H1 (cell line): ENCODE results near the gene DMPK. TPM values are rescaled to one million over a fixed set of nuclear protein-coding genes. Genes with fewer than 3 reads are reported as not detected.

ENCODE experiments used
- CTCF ChIA-PET: fragments of 300-600 bp; sonication (Branson Sonifier 250); formaldehyde crosslinking; loops from one replicate; lab custom pipeline; 2021; ENCODE audit not compliant: partially characterized antibody; lab: Charles Lee
- POLR2A ChIA-PET: fragments of 300-600 bp; sonication (Branson Sonifier 250); formaldehyde crosslinking; loops from one replicate; lab custom pipeline; 2021; ENCODE audit warnings: inconsistent platforms; ENCODE audit not compliant: partially characterized antibody; lab: Charles Lee
- DNase-seq, 2 experiments: peaks; one replicate each; pipeline versions ENCODE4 v3.0.0 to v3.0.0-alpha.2; 2010 to 2022; ENCODE audit warnings: low spot score in 2 of 2, low read depth in 1 of 2, mixed read lengths in 1 of 2
- FAIRE-seq: peaks from 2 replicates; lab custom pipeline; 2011; peaks lifted over from hg19 to GRCh38; lab: Jason Lieb, UNC
- H2AFZ ChIP-seq: 2 replicates; pipeline ENCODE4 v1.8.1; 2012; ENCODE audit warnings: low read length, inconsistent platforms
- H2AK5ac ChIP-seq: 2 replicates; pipeline ENCODE4 v1.6.1; 2013; ENCODE audit warnings: low read depth, low read length
- H2BK120ac ChIP-seq: replicated peaks from 2 replicates; pipeline ENCODE3; 2013; ENCODE audit warnings: low read depth, low read length, inconsistent platforms
- H2BK12ac ChIP-seq: 2 replicates; pipeline ENCODE4 v1.6.1; 2013; ENCODE audit warnings: low read depth, low read length
- H2BK15ac ChIP-seq: 2 replicates; pipeline ENCODE4 v1.6.1; 2013; ENCODE audit warnings: low read length
- H2BK20ac ChIP-seq: 2 replicates; pipeline ENCODE4 v1.6.1; 2013; ENCODE audit warnings: low read length
- H2BK5ac ChIP-seq: 2 replicates; pipeline ENCODE4 v1.6.1; 2013; ENCODE audit warnings: low read depth, low read length
- H3K14ac ChIP-seq: 2 replicates; pipeline ENCODE4 v1.6.1; 2013; ENCODE audit warnings: inconsistent platforms; ENCODE audit not compliant: insufficient read length
- H3K18ac ChIP-seq: 2 replicates; pipeline ENCODE4 v1.6.1; 2013; ENCODE audit warnings: low read length; ENCODE audit errors: extremely low read depth
- H3K23ac ChIP-seq: 2 replicates; pipeline ENCODE4 v1.6.1; 2013; ENCODE audit warnings: inconsistent platforms; ENCODE audit not compliant: insufficient read length
- H3K23me2 ChIP-seq: 2 replicates; pipeline ENCODE4 v1.6.1; 2013; ENCODE audit warnings: low read depth, low read length
- H3K27ac ChIP-seq: 2 replicates; pipeline ENCODE4 v1.6.1; 2011; ENCODE audit warnings: low read depth, low read length, inconsistent platforms
- H3K27me3 ChIP-seq, 4 experiments: replicated peaks in 1 of 4; 1 replicate in 1 of 4; 2 replicates in 3 of 4; pipeline versions ENCODE4 v1.6.1 to v1.8.1; 2011 to 2013; ENCODE audit warnings: low read length in 3 of 4, mild to moderate bottlenecking in 3 of 4, inconsistent platforms in 2 of 4, mixed read lengths in 2 of 4, moderate library complexity in 1 of 4; ENCODE audit not compliant: control insufficient read depth in 3 of 4, insufficient read depth in 3 of 4; ENCODE audit errors: extremely low read depth in 1 of 4
- H3K36me3 ChIP-seq, 4 experiments: 2 replicates each; pipeline versions ENCODE4 v1.6.1 to v1.8.1; 2011 to 2013; ENCODE audit warnings: mild to moderate bottlenecking in 4 of 4, low read length in 3 of 4, moderate library complexity in 2 of 4, control low read depth in 1 of 4, inconsistent platforms in 1 of 4; ENCODE audit not compliant: insufficient read depth in 4 of 4, control insufficient read depth in 2 of 4
- H3K4ac ChIP-seq: replicated peaks from 2 replicates; pipeline ENCODE3; 2013; ENCODE audit warnings: low read length, low read depth, mixed read lengths, inconsistent platforms; ENCODE audit not compliant: insufficient read length
- H3K4me1 ChIP-seq, 4 experiments: replicated peaks in 1 of 4; 1 replicate in 1 of 4; 2 replicates in 3 of 4; pipeline versions ENCODE4 v1.6.1 to v1.8.1; 2011 to 2013; ENCODE audit warnings: low read length in 3 of 4, inconsistent platforms in 2 of 4, mixed read lengths in 1 of 4; ENCODE audit not compliant: insufficient read depth in 4 of 4, control insufficient read depth in 3 of 4
- H3K4me2 ChIP-seq, 2 experiments: 2 replicates each; pipeline versions ENCODE4 v1.6.1 to v1.8.1; 2011 to 2013; ENCODE audit warnings: low read depth in 2 of 2, low read length in 2 of 2, control low read depth in 1 of 2, inconsistent platforms in 1 of 2, mild to moderate bottlenecking in 1 of 2; ENCODE audit not compliant: insufficient read depth in 1 of 2
- H3K4me3 ChIP-seq, 4 experiments: fragments of 200-600, 300-600 bp in 1 of 4; sonication (generic), shearing (Covaris generic), sonication (Bioruptor Twin) in 1 of 4; 2 replicates each; pipeline versions ENCODE4 v1.5.1 to v1.8.1; 2011 to 2016; ENCODE audit warnings: low read length in 4 of 4, low read depth in 3 of 4, control low read depth in 2 of 4, inconsistent platforms in 2 of 4, mild to moderate bottlenecking in 2 of 4, mixed read lengths in 1 of 4, moderate library complexity in 1 of 4; ENCODE audit not compliant: insufficient read depth in 2 of 4; ENCODE audit errors: extremely low read depth in 1 of 4
- H3K56ac ChIP-seq: replicated peaks from 2 replicates; pipeline ENCODE3; 2013; ENCODE audit warnings: low read depth, mild to moderate bottlenecking, mixed read lengths, low read length, inconsistent platforms; ENCODE audit not compliant: insufficient read length
- H3K79me1 ChIP-seq: 2 replicates; pipeline ENCODE4 v1.6.1; 2013; ENCODE audit warnings: low read depth, low read length, control low read depth
- H3K79me2 ChIP-seq, 2 experiments: 2 replicates each; pipeline versions ENCODE4 v1.6.1 to v1.8.1; 2012 to 2013; ENCODE audit warnings: low read length in 2 of 2, mild to moderate bottlenecking in 2 of 2, inconsistent platforms in 1 of 2; ENCODE audit not compliant: insufficient read depth in 2 of 2, control insufficient read depth in 1 of 2
- H3K9ac ChIP-seq, 4 experiments: replicated peaks in 1 of 4; 1 replicate in 1 of 4; 2 replicates in 3 of 4; pipeline versions ENCODE4 v1.6.1 to v1.8.1; 2011 to 2013; ENCODE audit warnings: low read depth in 3 of 4, low read length in 3 of 4, control low read depth in 2 of 4, mild to moderate bottlenecking in 2 of 4, moderate library complexity in 2 of 4, inconsistent platforms in 1 of 4; ENCODE audit errors: extremely low read depth in 1 of 4
- H3K9me3 ChIP-seq, 2 experiments: 2 replicates each; pipeline versions ENCODE4 v1.6.1 to v1.8.1; 2012 to 2013; ENCODE audit warnings: mild to moderate bottlenecking in 2 of 2, moderate library complexity in 2 of 2, control low read depth in 1 of 2, inconsistent platforms in 1 of 2, low read depth in 1 of 2, low read length in 1 of 2, mixed read lengths in 1 of 2; ENCODE audit not compliant: insufficient read depth in 2 of 2
- H4K20me1 ChIP-seq, 2 experiments: replicated peaks in 1 of 2; 2 replicates each; pipeline versions ENCODE3 to v1.8.1; 2011 to 2013; ENCODE audit warnings: inconsistent platforms in 2 of 2, low read length in 2 of 2, mild to moderate bottlenecking in 1 of 2; ENCODE audit not compliant: insufficient read depth in 2 of 2, control insufficient read depth in 1 of 2
- H4K5ac ChIP-seq: 2 replicates; pipeline ENCODE4 v1.6.1; 2013; ENCODE audit warnings: low read length, low read depth, mixed read lengths, inconsistent platforms; ENCODE audit not compliant: insufficient read length
- H4K8ac ChIP-seq: 2 replicates; pipeline ENCODE4 v1.8.0; 2013; ENCODE audit warnings: mild to moderate bottlenecking, moderate library complexity, low read length, inconsistent platforms; ENCODE audit not compliant: insufficient read depth; ENCODE audit errors: extremely low read depth
- H4K91ac ChIP-seq: replicated peaks from 2 replicates; pipeline ENCODE3; 2013; ENCODE audit warnings: low read length, mixed read lengths, inconsistent platforms; ENCODE audit not compliant: insufficient read length
- BACH1 ChIP-seq: IDR thresholded peaks from 2 replicates; pipeline ENCODE4 v1.6.1; 2012; ENCODE audit warnings: low read length, improper control_type of control experiment
- BCL11A ChIP-seq, 2 experiments: IDR thresholded peaks; one replicate each; pipeline ENCODE4 v1.6.1; 2011; ENCODE audit warnings: low read depth in 2 of 2, low read length in 2 of 2, mild to moderate bottlenecking in 2 of 2
- RFX5 ChIP-seq: IDR thresholded peaks from 2 replicates; pipeline ENCODE4 v1.6.1; 2011; ENCODE audit warnings: low read depth, low read length, improper control_type of control experiment, borderline replicate concordance
- TAF1 ChIP-seq: IDR thresholded peaks from 2 replicates; pipeline ENCODE4 v1.6.1; 2011; ENCODE audit warnings: mild to moderate bottlenecking, low read depth, low read length
- WGBS, 2 experiments: shearing (Covaris generic) in 1 of 2; methylation state at CpG; one replicate each; pipeline versions ENCODE4 v1.1.6 to v1.1.7; 2013 to 2015; ENCODE audit warnings: low lambda C conversion rate in 2 of 2, mixed read lengths in 2 of 2, inconsistent platforms in 1 of 2, low coverage in 1 of 2, missing lambda C conversion rate in 1 of 2; ENCODE audit not compliant: insufficient replicate concordance in 2 of 2, insufficient coverage in 1 of 2, insufficient read length in 1 of 2; ENCODE audit errors: extremely low coverage in 1 of 2, missing lambda C conversion rate in 1 of 2; 5-methylcytosine and 5-hydroxymethylcytosine counted together
- polyA plus RNA-seq, 7 experiments: library from polyadenylated mRNA; depleted of rRNA in 3 of 7; stranded (reverse) in 5 of 7; unstranded in 2 of 7; fragments of >200 nt in 5 of 7; fragments of 200-250 nt in 2 of 7; gene quantifications; 1 replicate in 5 of 7; 2 replicates in 1 of 7; 4 replicates in 1 of 7; pipeline versions ENCODE4 v1.2.1 to v1.2.3, GENCODE V29; 2011 to 2013; ENCODE audit warnings: missing spikeins in 2 of 7, mixed read lengths in 2 of 7
- total RNA-seq: library from RNA; stranded (reverse); fragmentation: NEBNext Ultra II Directional; extraction: Animal tissue kit (Norgen Biotek cat#: 25700); gene quantifications from 2 replicates; pipeline ENCODE4 v1.2.1, GENCODE V29; 2021
- TF ChIP-seq, protein P1 (sequence below): IDR thresholded peaks from 2 replicates; pipeline ENCODE4 v1.6.1; 2012; ENCODE audit warnings: low read length, inconsistent platforms

Gene DMPK
- total and polyA plus RNA-seq, 2 of the 8 experiments (the other 6 are each of a cell fraction or from before 2014, with no cell fraction given): 13.7 to 27.4 TPM

DNA sequence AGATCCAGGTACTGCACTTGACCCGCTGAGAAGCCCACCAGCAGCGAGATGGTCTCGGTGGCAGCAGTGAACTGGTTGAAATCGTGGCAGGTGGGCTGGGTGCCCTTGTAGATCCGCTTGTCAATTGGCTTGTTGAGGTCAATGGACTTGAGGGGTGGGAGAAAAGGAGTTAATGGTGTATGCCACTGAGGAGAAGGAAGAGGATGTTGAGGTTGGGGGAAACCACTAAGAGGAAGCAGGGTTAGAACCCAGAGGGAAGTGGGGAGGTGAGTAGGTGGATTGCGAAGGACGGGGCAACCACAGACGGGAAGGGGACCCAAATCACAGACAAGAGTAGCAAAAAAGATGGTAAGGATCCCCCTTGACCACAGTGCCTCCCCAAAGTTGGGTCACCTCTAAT is 8.7 kb upstream of the DMPK start:
- Histone ChIP-seq H2BK12ac (no peak overlapping the region), H3K14ac (no peak overlapping the region), H3K4me2 (peak overlapping the region in 1 of 2 experiments; percentile 95; a peak in 1 of 4 replicates), H4K91ac (no peak overlapping the region), H3K4me1 (peaks cover 0 to 6% (median 4%) of the 10 kb centered on the region in 4 experiments; a peak in 3 of 7 replicates), H2BK20ac (no peak overlapping the region), H3K9me3 (no peaks in the 10 kb centered on the region), H4K8ac (no peak overlapping the region), H3K27me3 (no peaks in the 10 kb centered on the region), H3K18ac (no peak overlapping the region), H3K23me2 (peaks cover 4% of the 10 kb centered on the region; the same call in 1 of the 2 replicates), H3K27ac (no peak overlapping the region), H2AFZ (no peak overlapping the region), H2BK15ac (no peak overlapping the region), H2AK5ac (no peak overlapping the region), H3K4ac (no peak overlapping the region), H3K56ac (no peak overlapping the region), H3K23ac (no peak overlapping the region), H4K20me1 (peaks cover 0 to 15% of the 10 kb centered on the region in 2 experiments), H2BK5ac (no peak overlapping the region), H3K79me2 (peaks cover 0 to 12% of the 10 kb centered on the region in 2 experiments; a peak in 2 of 4 replicates), H4K5ac (no peak overlapping the region), H3K4me3 (no peak overlapping the region; a peak in 1 of 8 replicates), H3K79me1 (peaks cover 10% of the 10 kb centered on the region), H3K36me3 (peaks cover 4 to 24% (median 17%) of the 10 kb centered on the region in 4 experiments; a peak in 6 of 8 replicates), H3K9ac (no peak overlapping the region), H2BK120ac (no peak overlapping the region)
- 91% methylated on average over 8 of the region's 8 CpGs; no CpG with 5 or more reads in 1 of the 2 experiments for WGBS, 2 experiments
- no peak for FAIRE-seq
- POLR2A ChIA-PET: interaction anchor here (0.7 to 4.3 kb wide), 11 partner anchors 9 to 26 kb away, joined by 3 to 39 read pairs (median 6); partner anchors contain the start of genes DMPK and SIX5
- CTCF ChIA-PET: interaction anchor here (0.9 to 2.1 kb wide), 6 partner anchors 8 to 15 kb away, joined by 3 to 7 read pairs (median 4); partner anchors contain the start of gene DMPK
- TF ChIP-seq BACH1 (no peak), BCL11A (IDR thresholded peaks at IDR 0.05; ENCODE audit: low read depth in 2 of 2, low read length in 2 of 2) (no peak), TAF1 (no peak), RFX5 (no peak)
- TF ChIP-seq, protein P1, sequence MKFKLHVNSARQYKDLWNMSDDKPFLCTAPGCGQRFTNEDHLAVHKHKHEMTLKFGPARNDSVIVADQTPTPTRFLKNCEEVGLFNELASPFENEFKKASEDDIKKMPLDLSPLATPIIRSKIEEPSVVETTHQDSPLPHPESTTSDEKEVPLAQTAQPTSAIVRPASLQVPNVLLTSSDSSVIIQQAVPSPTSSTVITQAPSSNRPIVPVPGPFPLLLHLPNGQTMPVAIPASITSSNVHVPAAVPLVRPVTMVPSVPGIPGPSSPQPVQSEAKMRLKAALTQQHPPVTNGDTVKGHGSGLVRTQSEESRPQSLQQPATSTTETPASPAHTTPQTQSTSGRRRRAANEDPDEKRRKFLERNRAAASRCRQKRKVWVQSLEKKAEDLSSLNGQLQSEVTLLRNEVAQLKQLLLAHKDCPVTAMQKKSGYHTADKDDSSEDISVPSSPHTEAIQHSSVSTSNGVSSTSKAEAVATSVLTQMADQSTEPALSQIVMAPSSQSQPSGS: no peak
- no peak for DNase-seq
